ENCODE measurements around the gene MAP2K5.

The MAP2K5 gene

GRCh38 chr15:67743558-67743957 lies 201.1 kb downstream of the MAP2K5 start:
- DNase-seq (ENCODE audit: extremely low read depth, low read depth): no peak
- TF ChIP-seq CTCF (IDR thresholded peaks at IDR 0.05; ENCODE audit: low read depth, low read length, missing control alignments): no peak
- H3K4me3 ChIP-seq (replicated peaks; ENCODE audit: low read depth, low read length): no peak overlapping the region

- no peak overlapping the region for H3K4me3 ChIP-seq (replicated peaks; ENCODE audit: low read depth, low read length)
- TF ChIP-seq CTCF (IDR thresholded peaks at IDR 0.05; ENCODE audit: low read depth, low read length, missing control alignments): no peak
- DNase-seq (ENCODE audit: extremely low read depth, low read depth): no peak
Observed at GRCh38 chr15:67744331-67745072, 202.0 kb downstream of the MAP2K5 start.

- no peak for TF ChIP-seq CTCF (IDR thresholded peaks at IDR 0.05; ENCODE audit: low read depth, low read length, missing control alignments)
- H3K4me3 ChIP-seq (replicated peaks; ENCODE audit: low read depth, low read length): no peak overlapping the region
- no peak for DNase-seq (ENCODE audit: extremely low read depth, low read depth)
Observed at GRCh38 chr15:67745073-67746006, 202.8 kb downstream of the MAP2K5 start.

- no peak for TF ChIP-seq CTCF (IDR thresholded peaks at IDR 0.05; ENCODE audit: low read depth, low read length, missing control alignments)
- no peak for DNase-seq (ENCODE audit: extremely low read depth, low read depth)
- no peak overlapping the region for H3K4me3 ChIP-seq (replicated peaks; ENCODE audit: low read depth, low read length)
Observed at GRCh38 chr15:67746022-67746421, 203.5 kb downstream of the MAP2K5 start.

- no peak overlapping the region for H3K4me3 ChIP-seq (replicated peaks; ENCODE audit: low read depth, low read length)
- no peak for TF ChIP-seq CTCF (IDR thresholded peaks at IDR 0.05; ENCODE audit: low read depth, low read length, missing control alignments)
Observed at GRCh38 chr15:67746450-67746849, 203.9 kb downstream of the MAP2K5 start.

GRCh38 chr15:67747921-67748320 lies 205.4 kb downstream of the MAP2K5 start:
- TF ChIP-seq CTCF (IDR thresholded peaks at IDR 0.05; ENCODE audit: low read depth, low read length, missing control alignments): no peak
- no peak for DNase-seq (ENCODE audit: extremely low read depth, low read depth)
- H3K4me3 ChIP-seq (replicated peaks; ENCODE audit: low read depth, low read length): no peak overlapping the region

More at GRCh38 chr15:67746450-67746849, 203.9 kb downstream of the MAP2K5 start:
- DNase-seq (ENCODE audit: extremely low read depth, low read depth): no peak
